CD4-positive, alpha-beta T cell treated with Interleukin-6 for 4 hours (primary cell): ENCODE data around the gene UGP2.
"Not testable (repeated sequence)": the region's sequence is repeated elsewhere in the genome, so short reads cannot be mapped to it uniquely, and the experiment has no call there.

Source experiments
- DNase-seq: peaks from one replicate; pipeline ENCODE4 v3.0.0-alpha.2; 2020; ENCODE audit warnings: mixed read lengths

The UGP2 gene

GRCh38 chr2:63898839-63899238 is 57.1 kb downstream of the UGP2 start:
- no peak for DNase-seq

- no peak for DNase-seq
These were observed 57.9 kb downstream of the UGP2 start for GRCh38 chr2:63899639-63900038.

- DNase-seq = no peak
These were observed 60.5 kb downstream of the UGP2 start for GRCh38 chr2:63902149-63902548.

GRCh38 chr2:63903003-63903402 is 61.3 kb downstream of the UGP2 start:
- DNase-seq = no peak

- no peak for DNase-seq
These were observed 72.6 kb downstream of the UGP2 start for GRCh38 chr2:63914311-63914710.

GRCh38 chr2:63926815-63927214 is 85.1 kb downstream of the UGP2 start:
- no peak for DNase-seq

- DNase-seq = not testable (repeated sequence)
These were observed 90.4 kb downstream of the UGP2 start for GRCh38 chr2:63932104-63932503.
